ENCODE measurements around the gene MAP2. TPM values are rescaled to one million over a fixed set of nuclear protein-coding genes. Genes with fewer than 3 reads are reported as not detected.

MAP2 gene
- total RNA-seq, 2 experiments from 2014 or later: 0.16 to 0.20 TPM

DNA sequence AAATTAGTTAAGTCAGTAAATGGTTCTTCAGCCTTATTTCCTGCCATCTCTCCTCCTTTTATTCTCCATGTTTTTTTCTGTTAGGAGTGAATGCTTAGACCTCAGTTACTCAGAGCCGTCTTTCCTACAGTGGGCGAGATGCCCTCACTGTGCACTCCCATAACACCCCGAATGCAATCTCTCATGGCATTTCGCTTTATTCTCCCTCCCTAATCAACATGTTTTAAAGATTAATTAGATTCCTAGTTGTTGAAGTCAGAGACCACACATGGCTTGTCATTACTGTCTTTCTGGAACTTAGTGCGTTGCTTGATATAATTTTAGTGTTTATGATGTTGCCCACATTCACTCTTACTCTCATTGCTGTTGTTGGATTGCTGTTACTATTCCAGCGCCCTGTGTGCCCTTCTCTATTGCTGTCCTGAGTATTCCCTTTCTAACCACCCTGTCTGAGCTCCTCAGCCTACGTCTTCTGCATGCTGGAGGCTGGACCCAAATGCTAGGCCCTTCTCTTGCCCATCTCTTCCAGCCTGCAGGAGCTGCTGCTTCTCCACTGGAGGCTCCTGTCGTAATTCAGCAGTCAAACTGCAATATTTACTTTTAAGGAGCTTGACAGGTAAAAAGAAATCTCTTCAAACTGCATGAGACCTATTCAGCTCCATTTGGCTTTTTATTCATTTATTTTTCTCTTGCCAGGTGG lies 99.3 kb downstream of the MAP2 start:
- TF ChIP-seq, protein P1, sequence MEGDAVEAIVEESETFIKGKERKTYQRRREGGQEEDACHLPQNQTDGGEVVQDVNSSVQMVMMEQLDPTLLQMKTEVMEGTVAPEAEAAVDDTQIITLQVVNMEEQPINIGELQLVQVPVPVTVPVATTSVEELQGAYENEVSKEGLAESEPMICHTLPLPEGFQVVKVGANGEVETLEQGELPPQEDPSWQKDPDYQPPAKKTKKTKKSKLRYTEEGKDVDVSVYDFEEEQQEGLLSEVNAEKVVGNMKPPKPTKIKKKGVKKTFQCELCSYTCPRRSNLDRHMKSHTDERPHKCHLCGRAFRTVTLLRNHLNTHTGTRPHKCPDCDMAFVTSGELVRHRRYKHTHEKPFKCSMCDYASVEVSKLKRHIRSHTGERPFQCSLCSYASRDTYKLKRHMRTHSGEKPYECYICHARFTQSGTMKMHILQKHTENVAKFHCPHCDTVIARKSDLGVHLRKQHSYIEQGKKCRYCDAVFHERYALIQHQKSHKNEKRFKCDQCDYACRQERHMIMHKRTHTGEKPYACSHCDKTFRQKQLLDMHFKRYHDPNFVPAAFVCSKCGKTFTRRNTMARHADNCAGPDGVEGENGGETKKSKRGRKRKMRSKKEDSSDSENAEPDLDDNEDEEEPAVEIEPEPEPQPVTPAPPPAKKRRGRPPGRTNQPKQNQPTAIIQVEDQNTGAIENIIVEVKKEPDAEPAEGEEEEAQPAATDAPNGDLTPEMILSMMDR (IDR thresholded peaks at IDR 0.05): no peak
- ATAC-seq (ENCODE audit: poor library complexity): no peak
- Histone ChIP-seq H3K4me1 (ENCODE audit: insufficient read depth, low read length) (no peaks in the 10 kb centered on the region), H3K27ac (ENCODE audit: low read depth in 1 of 2, low read length in 2 of 2) (no peak overlapping the region), H3K4me3 (ENCODE audit: low read length) (no peak overlapping the region), H3K27me3 (ENCODE audit: control insufficient read depth in 1 of 2, insufficient read depth in 2 of 2, low read length in 2 of 2) (no peaks in the 10 kb centered on the region), H3K36me3 (ENCODE audit: insufficient read depth, low read length) (no peaks in the 10 kb centered on the region), H3K9me3 (ENCODE audit: control insufficient read depth in 1 of 2, insufficient read depth in 1 of 2, low read length in 2 of 2) (no peaks in the 10 kb centered on the region)
- no peaks in the 10 kb centered on the region for H3K9me3 Mint-ChIP-seq
- POLR2A ChIA-PET: no interaction called here
- intact Hi-C loops (cut with DNase I, micrococcal nuclease): no loop called here
- H3K4me1 Mint-ChIP-seq (ENCODE audit: low read depth): peaks cover 22% of the 10 kb centered on the region
- H3K27ac Mint-ChIP-seq: no peak overlapping the region
- CTCF ChIA-PET: no interaction called here
- no peak for DNase-seq
- no peak overlapping the region for H3K4me3 Mint-ChIP-seq
- no peaks in the 10 kb centered on the region for H3K36me3 Mint-ChIP-seq (ENCODE audit: low read depth)
- H3K27me3 Mint-ChIP-seq: no peaks in the 10 kb centered on the region

DNA sequence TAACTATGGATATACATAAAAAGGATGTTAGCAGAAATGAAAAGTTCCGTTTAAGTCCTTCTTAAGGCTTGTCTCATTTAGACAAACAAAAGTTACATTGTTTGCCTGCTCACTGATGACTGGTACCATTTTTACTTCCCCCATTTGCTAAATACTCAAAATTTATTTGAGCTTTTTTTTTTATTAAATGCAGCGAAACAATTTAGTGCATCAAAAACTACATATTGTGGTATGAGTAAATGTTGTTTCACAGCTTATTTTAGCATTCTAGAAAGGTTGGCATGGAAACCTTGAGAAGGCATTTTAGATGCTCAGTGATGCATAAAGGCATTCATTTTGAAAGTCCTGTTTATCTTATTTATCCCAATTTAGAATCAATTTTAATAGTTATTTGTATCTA lies 100.0 kb downstream of the MAP2 start:
- Mint-ChIP-seq H3K27me3 (no peaks in the 10 kb centered on the region), H3K36me3 (ENCODE audit: low read depth) (no peaks in the 10 kb centered on the region), H3K27ac (no peak overlapping the region), H3K9me3 (no peaks in the 10 kb centered on the region), H3K4me3 (no peak overlapping the region), H3K4me1 (ENCODE audit: low read depth) (peaks cover 22% of the 10 kb centered on the region)
- DNase-seq (no peak), ATAC-seq (ENCODE audit: poor library complexity) (no peak)
- CTCF ChIA-PET: interaction anchor here (0.7 kb wide), 1 partner anchor 1792 kb away, joined by 3 read pairs; no protein-coding TSS in a partner anchor
- POLR2A ChIA-PET: no interaction called here
- Histone ChIP-seq H3K27ac (ENCODE audit: low read depth in 1 of 2, low read length in 2 of 2) (no peak overlapping the region), H3K9me3 (ENCODE audit: control insufficient read depth in 1 of 2, insufficient read depth in 1 of 2, low read length in 2 of 2) (no peaks in the 10 kb centered on the region), H3K36me3 (ENCODE audit: insufficient read depth, low read length) (no peaks in the 10 kb centered on the region), H3K27me3 (ENCODE audit: control insufficient read depth in 1 of 2, insufficient read depth in 2 of 2, low read length in 2 of 2) (no peaks in the 10 kb centered on the region), H3K4me3 (ENCODE audit: low read length) (no peak overlapping the region), H3K4me1 (ENCODE audit: insufficient read depth, low read length) (no peaks in the 10 kb centered on the region)
- intact Hi-C loops (cut with DNase I, micrococcal nuclease): no loop called here
- TF ChIP-seq, protein P1 (IDR thresholded peaks at IDR 0.05): no peak

DNA sequence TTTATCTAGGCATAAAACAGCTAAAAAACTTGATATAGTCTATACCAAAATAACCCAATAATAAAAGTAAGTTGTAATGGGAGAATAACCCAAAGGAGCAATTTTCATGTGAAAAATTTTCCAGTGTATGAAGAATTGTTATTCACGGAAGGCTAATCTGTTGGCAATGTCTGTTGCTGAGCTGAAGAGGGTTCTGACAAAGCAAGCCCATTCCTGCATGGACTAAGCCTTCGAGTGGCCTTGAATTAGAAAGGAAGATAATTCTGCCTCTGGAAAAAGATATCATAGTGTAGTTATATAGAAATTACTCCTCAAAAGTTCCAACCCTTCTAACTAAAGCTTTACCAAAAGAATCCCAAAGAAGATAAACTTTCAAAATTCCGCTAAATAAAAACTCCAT lies 101.5 kb downstream of the MAP2 start:
- POLR2A ChIA-PET: no interaction called here
- Histone ChIP-seq H3K36me3 (ENCODE audit: insufficient read depth, low read length) (no peaks in the 10 kb centered on the region), H3K9me3 (ENCODE audit: control insufficient read depth in 1 of 2, insufficient read depth in 1 of 2, low read length in 2 of 2) (no peaks in the 10 kb centered on the region), H3K27ac (ENCODE audit: low read depth in 1 of 2, low read length in 2 of 2) (no peak overlapping the region), H3K4me1 (ENCODE audit: insufficient read depth, low read length) (no peaks in the 10 kb centered on the region), H3K4me3 (ENCODE audit: low read length) (no peak overlapping the region), H3K27me3 (ENCODE audit: control insufficient read depth in 1 of 2, insufficient read depth in 2 of 2, low read length in 2 of 2) (no peaks in the 10 kb centered on the region)
- no peak for DNase-seq
- intact Hi-C loops (cut with DNase I, micrococcal nuclease): no loop called here
- TF ChIP-seq, protein P1 (IDR thresholded peaks at IDR 0.05): no peak
- Mint-ChIP-seq H3K36me3 (ENCODE audit: low read depth) (no peaks in the 10 kb centered on the region), H3K9me3 (no peaks in the 10 kb centered on the region), H3K4me1 (ENCODE audit: low read depth) (peaks cover 22% of the 10 kb centered on the region), H3K27ac (no peak overlapping the region), H3K4me3 (no peak overlapping the region), H3K27me3 (no peaks in the 10 kb centered on the region)
- no peak for ATAC-seq (ENCODE audit: poor library complexity)
- CTCF ChIA-PET: interaction anchor here (1.7 kb wide), 1 partner anchor 12 kb away, joined by 4 read pairs; no protein-coding TSS in a partner anchor

Data from CD4-positive, alpha-beta T cell (primary cell).